Epithelial cell of esophagus (primary cell): ENCODE results near the gene MVB12B.

Source experiments
- DNase-seq: peaks from one replicate; pipeline ENCODE4 v3.0.0; 2010; ENCODE audit warnings: low read depth
- H3K4me3 ChIP-seq: 2 replicates; pipeline ENCODE4 v1.5.1; 2011; ENCODE audit warnings: mild to moderate bottlenecking, low read length, control low read depth
- CTCF ChIP-seq: IDR thresholded peaks from 2 replicates; pipeline ENCODE4 v1.5.1; 2011; ENCODE audit warnings: low read depth, mild to moderate bottlenecking, low read length, control low read depth, inconsistent platforms; ENCODE audit not compliant: insufficient read depth; ENCODE audit errors: missing control alignments

MVB12B gene

GRCh38 chr9:126519660-126520420, 193.2 kb downstream of the MVB12B start:
- DNase-seq = no peak
- H3K4me3 ChIP-seq = no peak overlapping the region
- no peak for TF ChIP-seq CTCF

GRCh38 chr9:126520453-126520852, 193.8 kb downstream of the MVB12B start:
- H3K4me3 ChIP-seq = no peak overlapping the region
- DNase-seq = no peak
- TF ChIP-seq CTCF = no peak

- no peak for DNase-seq
- no peak overlapping the region for H3K4me3 ChIP-seq
- TF ChIP-seq CTCF = no peak
Observed at GRCh38 chr9:126521089-126521488, 194.5 kb downstream of the MVB12B start.

GRCh38 chr9:126521551-126521950, 194.9 kb downstream of the MVB12B start:
- TF ChIP-seq CTCF = no peak
- no peak overlapping the region for H3K4me3 ChIP-seq
- DNase-seq = no peak

- no peak for TF ChIP-seq CTCF
- no peak for DNase-seq
- H3K4me3 ChIP-seq = no peak overlapping the region
Observed at GRCh38 chr9:126521976-126522590, 195.5 kb downstream of the MVB12B start.

- H3K4me3 ChIP-seq = no peak overlapping the region
- no peak for DNase-seq
- TF ChIP-seq CTCF = no peak
Observed at GRCh38 chr9:126522612-126523356, 196.2 kb downstream of the MVB12B start.
